HG03558 (cell line): ENCODE measurements around the gene RINT1.
"Not testable (repeated sequence)": the region's sequence is repeated elsewhere in the genome, so short reads cannot be mapped to it uniquely, and the experiment has no call there.

Source experiments
- ATAC-seq: cut with Tn5 transposase; IDR thresholded peaks from one replicate; pipeline ENCODE4 v1.9.1; 2021; ENCODE audit warnings: moderate number of reproducible peaks; ENCODE audit not compliant: unreplicated experiment; ENCODE audit errors: extremely low read depth

RINT1 gene

GRCh38 chr7:105531792-105532671 lies at the start of gene RINT1:
Gene RINT1 (plus strand): TSS chr7:105532201. CDS start chr7:105532316, 115 bp downstream.
- peak; percentile 93 for ATAC-seq

- no peak for ATAC-seq
These were observed 44.1 kb upstream of the RINT1 start for GRCh38 chr7:105487579-105488571.

- no peak for ATAC-seq
These were observed 42.6 kb upstream of the RINT1 start for GRCh38 chr7:105489409-105489808.

GRCh38 chr7:105493196-105493922 lies 38.6 kb upstream of the RINT1 start:
- ATAC-seq = no peak

GRCh38 chr7:105493923-105494315 lies 38.1 kb upstream of the RINT1 start:
- ATAC-seq = no peak

GRCh38 chr7:105496521-105496920 lies 35.5 kb upstream of the RINT1 start:
- no peak for ATAC-seq

GRCh38 chr7:105497016-105497415 lies 35.0 kb upstream of the RINT1 start:
- no peak for ATAC-seq

GRCh38 chr7:105502173-105502572 lies 29.8 kb upstream of the RINT1 start:
- no peak for ATAC-seq

GRCh38 chr7:105512415-105512814 lies 19.6 kb upstream of the RINT1 start:
- no peak for ATAC-seq

GRCh38 chr7:105512926-105513526 lies 19.0 kb upstream of the RINT1 start:
- ATAC-seq = no peak

GRCh38 chr7:105515610-105516009 lies 16.4 kb upstream of the RINT1 start:
- ATAC-seq = not testable (repeated sequence)

- no peak for ATAC-seq
These were observed 12.6 kb upstream of the RINT1 start for GRCh38 chr7:105519353-105519752.

- not testable (repeated sequence) for ATAC-seq
These were observed 11.4 kb upstream of the RINT1 start for GRCh38 chr7:105520620-105521019.

GRCh38 chr7:105521027-105521716 lies 10.8 kb upstream of the RINT1 start:
- peak; percentile 21 for ATAC-seq

- peak; percentile 74 for ATAC-seq
These were observed 10.1 kb upstream of the RINT1 start, which contains the start of gene PUS7 for GRCh38 chr7:105521717-105522463. Gene PUS7 (minus strand): TSS chr7:105522271. CDS start chr7:105508512, 13,759 bp downstream.

- not testable (repeated sequence) for ATAC-seq
These were observed 7.6 kb upstream of the RINT1 start for GRCh38 chr7:105524423-105524822.

- ATAC-seq = no peak
These were observed 7.2 kb upstream of the RINT1 start for GRCh38 chr7:105524840-105525239.

GRCh38 chr7:105527737-105528136 lies 4.3 kb upstream of the RINT1 start:
- not testable (repeated sequence) for ATAC-seq
